Transverse colon (tissue), 4 donors: ENCODE measurements around the gene CACNB2. TPM values are rescaled to one million over a fixed set of nuclear protein-coding genes. Genes with fewer than 3 reads are reported as not detected.

ENCODE experiments used
- DNase-seq: peaks from one replicate; pipeline ENCODE4 v3.0.0-alpha.2; 2019
- H3K27ac ChIP-seq, 4 donors: fragments of 200-600 bp; sonication (generic); 2 replicates each; pipeline ENCODE4 v1.5.1; 2016 to 2018; ENCODE audit warnings: inconsistent platforms in 4 of 4
- H3K27me3 ChIP-seq: fragments of 200-600 bp; sonication (generic); 2 replicates; pipeline ENCODE4 v1.5.1; 2017; ENCODE audit warnings: inconsistent platforms
- H3K36me3 ChIP-seq, 4 donors: fragments of 200-600 bp; sonication (generic); 2 replicates each; pipeline ENCODE4 v1.5.1; 2017 to 2019; ENCODE audit warnings: inconsistent platforms in 4 of 4
- H3K4me1 ChIP-seq, 4 donors: fragments of 200-600 bp; sonication (generic); 2 replicates each; pipeline ENCODE4 v1.5.1; 2017 to 2020; ENCODE audit warnings: inconsistent platforms in 4 of 4
- H3K4me3 ChIP-seq, 4 donors: fragments of 200-600 bp; sonication (generic); 1 replicate in 1 of 4; 2 replicates in 3 of 4; pipeline versions ENCODE4 v1.5.1 to v1.6.1; 2017 to 2019; ENCODE audit warnings: inconsistent platforms in 4 of 4
- H3K9me3 ChIP-seq, 2 donors: fragments of 200-600 bp; sonication (generic); 2 replicates each; pipeline ENCODE4 v1.5.1; 2017 to 2019; ENCODE audit warnings: inconsistent platforms in 2 of 2
- EP300 ChIP-seq: sonication (generic); formaldehyde crosslinking; IDR thresholded peaks from one replicate; pipeline ENCODE4 v1.6.1; 2017; ENCODE audit warnings: antibody characterized with exemption, low read depth
- POLR2A ChIP-seq: fragments of 450-650 bp; IDR thresholded peaks from one replicate; pipeline ENCODE4 v1.6.1; 2016; ENCODE audit warnings: antibody characterized with exemption, mild to moderate bottlenecking, moderate library complexity
- POLR2AphosphoS5 ChIP-seq, 3 donors: sonication (generic); formaldehyde crosslinking; IDR thresholded peaks; one replicate each; pipeline ENCODE4 v1.6.1; 2016; ENCODE audit warnings: antibody characterized with exemption in 3 of 3
- WGBS, 2 donors: methylation state at CpG; one replicate each; pipeline ENCODE4 v1.1.5; 2018; ENCODE audit warnings: low coverage in 1 of 2; 5-methylcytosine and 5-hydroxymethylcytosine counted together
- in situ Hi-C, 4 donors: fragments of 200-750 bp; cut with MboI; loops; one replicate each; pipeline versions ENCODE4 v1.15.0 to v1.15.1; 2017; ENCODE audit warnings: low sequenced_read_pairs in 3 of 4, low pct_ligation_motif_present in 1 of 4, low pct_unique_long_range_greater_than_20kb in 1 of 4
- intact Hi-C: fragments of 100-400 bp; cut with DNase I; formaldehyde crosslinking; loops from one replicate; pipeline ENCODE4 v1.15.1; 2023; ENCODE audit warnings: low total_unique reads
- total RNA-seq, 4 donors: library from RNA; depleted of rRNA; stranded (reverse); fragments of >200 nt; gene quantifications; one replicate each; pipeline ENCODE4 v1.1.0, GENCODE V29; 2016
- TF ChIP-seq, protein P1 (sequence below), 5 experiments: fragments of 200-600 bp in 3 of 5; fragments of 450-650 bp in 2 of 5; sonication (generic) in 3 of 5; IDR thresholded peaks; 1 replicate in 2 of 5; 2 replicates in 3 of 5; pipeline ENCODE4 v1.5.1; 2016 to 2017; ENCODE audit warnings: antibody characterized with exemption in 5 of 5, inconsistent platforms in 3 of 5, mild to moderate bottlenecking in 2 of 5, moderate library complexity in 1 of 5

The CACNB2 gene
- total RNA-seq, 4 donors from 2014 or later = 16.2 to 338 (median 23.7) TPM

DNA sequence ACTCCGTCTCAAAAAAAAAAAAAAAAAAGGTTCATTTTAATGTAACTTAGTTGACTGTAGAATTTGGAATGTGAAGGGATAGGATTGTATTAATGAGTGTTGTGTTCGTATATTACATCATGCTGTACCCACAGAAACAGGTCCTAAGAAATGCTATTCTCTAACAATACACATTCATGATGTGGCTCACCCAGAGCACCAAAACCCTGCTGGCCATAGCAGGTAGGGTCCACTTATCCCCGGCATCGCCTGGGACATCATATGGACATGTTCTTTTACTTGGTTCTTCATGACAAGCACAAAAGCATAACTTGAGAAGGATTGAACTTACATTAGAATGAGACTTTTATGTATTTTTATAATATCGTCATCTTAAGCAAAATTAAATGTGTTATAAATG lies 241.5 kb downstream of the CACNB2 start:
- Histone ChIP-seq H3K4me3 (no peak overlapping the region), H3K4me1 (no peaks in the 10 kb centered on the region), H3K27me3 (no peaks in the 10 kb centered on the region), H3K36me3 (no peaks in the 10 kb centered on the region), H3K27ac (no peak overlapping the region), H3K9me3 (no peaks in the 10 kb centered on the region)
- DNase-seq = no peak
- in situ Hi-C loops (no loop called here), intact Hi-C loops (no loop called here)
- TF ChIP-seq POLR2AphosphoS5 (IDR thresholded peaks at IDR 0.05) = no peak
- no peak for TF ChIP-seq POLR2A
- no peak for TF ChIP-seq EP300
- TF ChIP-seq, protein P1, sequence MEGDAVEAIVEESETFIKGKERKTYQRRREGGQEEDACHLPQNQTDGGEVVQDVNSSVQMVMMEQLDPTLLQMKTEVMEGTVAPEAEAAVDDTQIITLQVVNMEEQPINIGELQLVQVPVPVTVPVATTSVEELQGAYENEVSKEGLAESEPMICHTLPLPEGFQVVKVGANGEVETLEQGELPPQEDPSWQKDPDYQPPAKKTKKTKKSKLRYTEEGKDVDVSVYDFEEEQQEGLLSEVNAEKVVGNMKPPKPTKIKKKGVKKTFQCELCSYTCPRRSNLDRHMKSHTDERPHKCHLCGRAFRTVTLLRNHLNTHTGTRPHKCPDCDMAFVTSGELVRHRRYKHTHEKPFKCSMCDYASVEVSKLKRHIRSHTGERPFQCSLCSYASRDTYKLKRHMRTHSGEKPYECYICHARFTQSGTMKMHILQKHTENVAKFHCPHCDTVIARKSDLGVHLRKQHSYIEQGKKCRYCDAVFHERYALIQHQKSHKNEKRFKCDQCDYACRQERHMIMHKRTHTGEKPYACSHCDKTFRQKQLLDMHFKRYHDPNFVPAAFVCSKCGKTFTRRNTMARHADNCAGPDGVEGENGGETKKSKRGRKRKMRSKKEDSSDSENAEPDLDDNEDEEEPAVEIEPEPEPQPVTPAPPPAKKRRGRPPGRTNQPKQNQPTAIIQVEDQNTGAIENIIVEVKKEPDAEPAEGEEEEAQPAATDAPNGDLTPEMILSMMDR (IDR thresholded peaks at IDR 0.05) = no peak
- WGBS, 2 donors = 91 to 94% methylated on average over 2 to 5 of the region's 5 CpGs

DNA sequence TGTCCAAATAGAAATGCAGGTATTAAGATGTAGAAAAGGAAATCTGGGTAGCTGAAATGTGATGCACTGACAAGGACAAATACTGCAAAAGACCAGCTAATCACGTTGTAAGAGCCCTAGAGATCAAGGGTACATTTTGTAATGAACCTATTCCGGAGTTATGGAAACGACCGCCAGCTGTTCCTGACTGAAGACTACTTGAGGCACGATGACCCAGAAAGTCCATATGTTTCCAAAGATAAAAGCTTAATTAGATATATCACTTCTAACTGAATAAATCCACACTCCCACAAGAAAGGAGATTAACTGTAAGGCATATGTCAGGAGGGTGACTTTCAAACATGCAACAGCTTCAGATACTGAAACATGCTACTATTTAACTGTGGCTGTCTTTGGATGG lies 257.7 kb downstream of the CACNB2 start:
- in situ Hi-C loops (no loop called here), intact Hi-C loops (no loop called here)
- Histone ChIP-seq H3K36me3 (no peaks in the 10 kb centered on the region), H3K9me3 (no peaks in the 10 kb centered on the region), H3K27ac (no peak overlapping the region), H3K4me3 (no peak overlapping the region), H3K27me3 (no peaks in the 10 kb centered on the region), H3K4me1 (peaks cover 0 to 12% (median 0%) of the 10 kb centered on the region in 4 donors)
- TF ChIP-seq POLR2A = no peak
- TF ChIP-seq POLR2AphosphoS5 (IDR thresholded peaks at IDR 0.05) = no peak
- TF ChIP-seq, protein P1 (IDR thresholded peaks at IDR 0.05) = no peak
- no peak for TF ChIP-seq EP300
- no peak for DNase-seq
- WGBS, 2 donors = 74 to 83% methylated on average over 5 of the region's 5 CpGs

DNA sequence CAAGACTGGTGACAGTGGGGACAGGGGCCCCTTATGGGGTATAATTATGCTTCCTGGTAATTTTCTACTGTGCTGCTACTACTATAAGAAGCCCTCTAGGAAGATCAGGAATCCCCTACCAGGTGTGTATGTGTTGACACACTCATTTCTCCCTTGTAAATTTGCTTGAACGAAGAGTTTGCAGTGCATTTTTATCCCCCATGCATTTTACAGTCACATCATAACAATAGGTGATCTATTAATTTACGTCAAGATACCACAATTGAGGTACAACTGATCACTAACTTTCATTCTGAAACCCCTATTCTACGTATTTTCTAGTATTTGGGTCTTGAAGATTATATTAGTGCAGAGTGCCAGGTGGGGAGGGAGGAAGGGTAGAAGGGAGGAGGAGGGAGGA lies 258.9 kb downstream of the CACNB2 start:
- Histone ChIP-seq H3K27ac (peak overlapping the region in 3 of 4 donors; percentile 87 to 89 (median 88)), H3K27me3 (no peaks in the 10 kb centered on the region), H3K4me3 (no peak overlapping the region), H3K9me3 (no peaks in the 10 kb centered on the region), H3K36me3 (no peaks in the 10 kb centered on the region), H3K4me1 (peaks cover 0 to 12% (median 0%) of the 10 kb centered on the region in 4 donors)
- intact Hi-C loops = no loop called here
- DNase-seq = no peak
- TF ChIP-seq POLR2A = no peak
- no peak for TF ChIP-seq EP300
- no peak for TF ChIP-seq POLR2AphosphoS5 (IDR thresholded peaks at IDR 0.05)
- TF ChIP-seq, protein P1 (IDR thresholded peaks at IDR 0.05) = no peak
- in situ Hi-C loops = no loop called here
- 49% methylated on average over 3 of the region's 3 CpGs; no CpG with 5 or more reads in 1 of the 2 donors for WGBS, 2 donors

DNA sequence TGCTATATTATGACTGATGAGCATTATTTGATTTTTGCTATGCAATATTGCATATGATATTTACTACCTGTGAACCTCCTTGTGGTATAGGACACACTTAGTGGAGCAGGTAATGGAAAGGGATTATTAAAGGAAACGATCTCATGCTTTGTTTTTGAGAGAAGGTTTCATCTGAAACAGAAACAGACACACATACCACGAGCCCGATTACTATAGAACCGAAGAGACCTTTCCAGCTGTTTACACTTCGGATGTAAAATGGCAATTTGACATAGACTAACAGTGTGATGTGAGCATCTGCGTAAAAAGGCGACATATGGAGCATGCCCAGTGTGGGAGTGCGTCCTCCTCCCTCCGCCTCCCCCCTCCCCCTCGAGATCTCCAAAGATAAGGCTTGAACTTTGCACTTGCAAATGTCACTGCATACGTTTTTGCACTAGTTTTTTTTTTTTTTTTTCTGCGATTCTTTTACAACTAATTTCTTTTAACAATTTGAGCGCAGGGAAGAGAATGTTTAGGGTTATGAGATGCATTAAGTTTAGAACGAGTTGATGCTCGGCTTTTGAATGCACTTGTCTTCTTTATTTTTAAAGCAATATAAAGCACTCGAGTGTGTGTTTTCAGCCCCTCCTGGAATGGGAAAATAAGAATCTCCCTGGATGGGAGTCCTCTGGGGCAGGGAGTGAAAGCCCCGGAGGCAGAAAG lies 260.1 kb downstream of the CACNB2 start:
- peaks cover 0 to 9% (median 0%) of the 10 kb centered on the region in 4 donors for H3K4me1 ChIP-seq
- in situ Hi-C loops = no loop called here
- H3K27ac ChIP-seq = peak overlapping the region; percentile 69 to 89 (median 88)
- no peaks in the 10 kb centered on the region for H3K9me3 ChIP-seq
- peak overlapping the region in 3 of 4 donors; percentile 37 to 62 (median 44) for H3K4me3 ChIP-seq
- no peaks in the 10 kb centered on the region for H3K27me3 ChIP-seq
- TF ChIP-seq EP300 (no peak), POLR2AphosphoS5 (IDR thresholded peaks at IDR 0.05) (peak; percentile 26 to 54 (median 26))
- H3K36me3 ChIP-seq = no peaks in the 10 kb centered on the region
- intact Hi-C loops = no loop called here
- peak; percentile 88 for DNase-seq
- 21 to 22% methylated on average over 6 to 17 of the region's 17 CpGs for WGBS, 2 donors
